Pancreas (tissue), 10 donors: ENCODE data around the gene IGF2. TPM values are rescaled to one million over a fixed set of nuclear protein-coding genes. Genes with fewer than 3 reads are reported as not detected.
"Not testable (repeated sequence)": the region's sequence is repeated elsewhere in the genome, so short reads cannot be mapped to it uniquely, and the experiment has no call there.

Experiments
- ATAC-seq, 4 donors: fragments of 200-7000 bp; cut with Tn5 transposase; one replicate each; pipeline versions ENCODE4 v1.8.0 to v1.9.1; 2020; ENCODE audit warnings: mild to moderate bottlenecking in 4 of 4, moderate library complexity in 4 of 4
- DNase-seq, 6 donors: peaks; one replicate each; pipeline ENCODE4 v3.0.0-alpha.2; 2020
- FAIRE-seq: peaks from 2 replicates; lab custom pipeline; 2012; peaks lifted over from hg19 to GRCh38; lab: Jason Lieb, UNC
- H3K27ac ChIP-seq, 4 donors: fragments of 200-600 bp; sonication (generic); 1 replicate in 3 of 4; 2 replicates in 1 of 4; pipeline versions ENCODE4 v1.5.0 to v1.8.0; 2020
- H3K27me3 ChIP-seq, 4 donors: fragments of 200-600 bp; one replicate each; pipeline ENCODE4 v1.8.0; 2021
- H3K36me3 ChIP-seq, 3 donors: fragments of 200-600 bp; sonication (generic) in 1 of 3; one replicate each; pipeline versions ENCODE4 v1.5.0 to v1.8.0; 2020 to 2021
- H3K4me1 ChIP-seq, 3 donors: fragments of 200-600 bp; one replicate each; pipeline ENCODE4 v1.8.0; 2021
- H3K4me3 ChIP-seq, 4 donors: fragments of 200-600 bp; sonication (generic) in 2 of 4; one replicate each; pipeline versions ENCODE4 v1.5.0 to v1.8.0; 2020 to 2021
- H3K9me3 ChIP-seq, 4 donors: fragments of 200-600 bp; one replicate each; pipeline ENCODE4 v1.8.0; 2021
- CTCF ChIP-seq, 4 donors: fragments of 200-600 bp; sonication (generic) in 3 of 4; IDR thresholded peaks; one replicate each; pipeline versions ENCODE4 v1.5.0 to v1.8.0; 2021; ENCODE audit warnings: antibody characterized with exemption in 4 of 4
- whole genome bisulfite sequencing, 2 donors: extraction: QIAGEN DNeasy Blood & Tissue Kit; methylation state at CpG; one replicate each; pipeline ENCODE4 v1.1.7; 2013; 5-methylcytosine and 5-hydroxymethylcytosine counted together
- intact Hi-C, 3 donors: fragments of 100-400 bp; cut with DNase I; formaldehyde crosslinking; loops; one replicate each; pipeline versions ENCODE4 v1.11.1 to v1.14.2; 2022
- polyA plus RNA-seq, 2 donors: library from polyadenylated mRNA; stranded (reverse); fragments of 200-250 nt; gene quantifications; one replicate each; pipeline ENCODE4 v1.2.3, GENCODE V29; 2013
- total RNA-seq, 6 donors: library from RNA; stranded (reverse); fragmentation: NEBNext Ultra II Directional in 4 of 6; extraction: Animal tissue kit (Norgen Biotek cat#: 25700) in 4 of 6; gene quantifications; one replicate each; pipeline versions ENCODE4 v1.2.1 to v1.2.4, GENCODE V29; 2021 to 2023
- donor health status: healthy with polysubstance abuse.
- donor health status: DM: no; HTN: no; CAD: no; lungs with moderate emphysema.
- donor health status: DM: no; HTN: no; CAD: no.
- donor health status: control.
- donor health status: control.
- donor health status: Bipolar disorder and iron deficiency.
- donor health status: DM: yes; HTN: yes; CAD: no.
- donor health status: DM: no; HTN: no; CAD: no.
- donor health status: DM: no; HTN: no; CAD: no.
- donor health status: DM: yes; HTN: yes; CAD: no.

The IGF2 gene
- total and polyA plus RNA-seq, 8 donors: 6.0 to 99.9 (median 21.5) TPM

- DNase-seq (no peak), FAIRE-seq (no peak), ATAC-seq (no peak)
- TF ChIP-seq CTCF (IDR thresholded peaks at IDR 0.05): no peak
- no peaks in the 10 kb centered on the region for H3K36me3 ChIP-seq
- H3K27ac ChIP-seq: no peak overlapping the region
- H3K9me3 ChIP-seq: no peaks in the 10 kb centered on the region
- H3K4me1 ChIP-seq: no peaks in the 10 kb centered on the region
- no peaks in the 10 kb centered on the region for H3K27me3 ChIP-seq
- WGBS, 2 donors: 62 to 66% methylated on average over 15 of the region's 15 CpGs
- intact Hi-C loops: no loop called here
- H3K4me3 ChIP-seq: no peak overlapping the region
These were observed 41.2 kb upstream of the IGF2 start for GRCh38 chr11:2180347-2180746.

- whole genome bisulfite sequencing, 2 donors: 67 to 88% methylated on average over 6 to 10 of the region's 10 CpGs
- no peak for TF ChIP-seq CTCF (IDR thresholded peaks at IDR 0.05)
- intact Hi-C loops: no loop called here
- no peaks in the 10 kb centered on the region for H3K36me3 ChIP-seq
- ATAC-seq: no peak
- H3K9me3 ChIP-seq: no peaks in the 10 kb centered on the region
- FAIRE-seq: no peak
- DNase-seq: no peak
- no peak overlapping the region for H3K4me3 ChIP-seq
- H3K27me3 ChIP-seq: no peaks in the 10 kb centered on the region
- H3K4me1 ChIP-seq: no peaks in the 10 kb centered on the region
- H3K27ac ChIP-seq: no peak overlapping the region
These were observed 40.3 kb upstream of the IGF2 start for GRCh38 chr11:2179516-2179915.

- peak; percentile 26 to 56 (median 44) for ATAC-seq
- FAIRE-seq: no peak
- intact Hi-C loops: no loop called here
- 25 to 26% methylated on average over 16 of the region's 16 CpGs for WGBS, 2 donors
- no peaks in the 10 kb centered on the region for H3K9me3 ChIP-seq
- peak in 1 of 6 donors; percentile 46 for DNase-seq
- H3K27ac ChIP-seq: no peak overlapping the region
- no peak overlapping the region for H3K4me3 ChIP-seq
- TF ChIP-seq CTCF (IDR thresholded peaks at IDR 0.05): no peak
- no peaks in the 10 kb centered on the region for H3K36me3 ChIP-seq
- H3K27me3 ChIP-seq: no peaks in the 10 kb centered on the region
- no peaks in the 10 kb centered on the region for H3K4me1 ChIP-seq
These were observed 39.8 kb upstream of the IGF2 start for GRCh38 chr11:2178906-2179494.

GRCh38 chr11:2178055-2178773, 39.0 kb upstream of the IGF2 start:
- intact Hi-C loops: not testable (repeated sequence)

GRCh38 chr11:2177076-2177475, 37.9 kb upstream of the IGF2 start:
- no peak overlapping the region for H3K4me3 ChIP-seq
- 64 to 81% methylated on average over 14 to 18 of the region's 18 CpGs for WGBS, 2 donors
- no peaks in the 10 kb centered on the region for H3K4me1 ChIP-seq
- intact Hi-C loops: no loop called here
- no peak for DNase-seq
- H3K36me3 ChIP-seq: no peaks in the 10 kb centered on the region
- H3K27ac ChIP-seq: no peak overlapping the region
- no peaks in the 10 kb centered on the region for H3K9me3 ChIP-seq
- no peak for ATAC-seq
- no peak for TF ChIP-seq CTCF (IDR thresholded peaks at IDR 0.05)
- FAIRE-seq: no peak
- no peaks in the 10 kb centered on the region for H3K27me3 ChIP-seq

More at GRCh38 chr11:2178055-2178773, 39.0 kb upstream of the IGF2 start:
- FAIRE-seq, ATAC-seq, H3K9me3 ChIP-seq, H3K27me3 ChIP-seq, H3K36me3 ChIP-seq, DNase-seq, H3K4me3 ChIP-seq, H3K27ac ChIP-seq, H3K4me1 ChIP-seq: not testable (repeated sequence)
- WGBS, 2 donors: 64 to 71% methylated on average over 12 to 15 of the region's 16 CpGs
